ENCODE data around the gene INSRR. TPM values are rescaled to one million over a fixed set of nuclear protein-coding genes. Genes with fewer than 3 reads are reported as not detected.

The INSRR gene
- polyA plus RNA-seq, 2 of the 4 experiments (the other 2 are of a cell fraction): not detected

DNA sequence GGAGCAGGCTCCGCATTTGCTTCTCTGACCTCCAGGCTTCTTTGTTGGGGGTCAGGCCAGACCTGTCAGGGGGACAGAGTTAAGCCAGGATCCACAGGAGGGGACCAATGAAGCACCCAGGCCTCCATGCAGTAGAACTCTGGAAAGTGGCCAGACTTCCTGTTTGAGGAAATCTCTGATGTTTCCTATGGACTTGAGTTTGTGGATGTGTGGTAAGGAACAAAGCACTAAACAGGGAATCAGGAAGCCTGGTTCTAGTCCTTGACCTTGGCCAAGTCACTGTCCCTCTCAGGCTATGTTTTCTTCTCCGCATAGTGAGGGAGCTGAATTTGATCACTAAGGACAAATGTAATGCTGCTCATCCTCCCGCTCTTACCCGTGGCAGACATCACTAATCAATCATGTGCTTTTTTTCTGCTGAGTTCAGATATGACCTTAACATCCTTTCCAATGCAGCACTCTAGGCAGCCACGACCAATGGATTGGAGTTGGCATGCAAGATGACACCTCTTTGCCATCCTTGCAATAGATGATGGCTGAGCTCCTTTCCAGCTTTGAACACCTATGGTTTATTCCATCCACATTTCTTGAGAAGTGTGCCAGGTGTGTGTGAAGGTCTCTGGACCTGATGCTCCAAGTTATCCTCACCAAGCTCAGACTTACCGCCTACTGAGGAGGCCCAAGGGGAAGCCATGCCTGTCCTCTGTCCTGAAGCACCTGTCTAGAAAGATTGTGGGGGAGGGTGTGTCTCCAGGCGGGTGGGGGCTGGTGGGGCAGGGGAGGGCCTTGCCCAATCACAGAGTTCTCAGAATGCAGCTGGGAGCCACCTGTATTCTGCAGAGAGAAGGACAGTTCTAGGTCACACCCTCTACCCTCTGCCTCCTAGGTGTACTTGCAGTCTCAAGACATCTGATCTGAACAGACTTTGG lies 52.1 kb downstream of the INSRR start (continued):
- TF ChIP-seq RFX5 (IDR thresholded peaks at IDR 0.05): no peak
- no peak for TF ChIP-seq RAD21 (conservative IDR thresholded peaks at IDR 0.05 in 1 of 2, IDR thresholded peaks at IDR 0.05 in 1 of 2)
- no peak for TF ChIP-seq EP300 (IDR thresholded peaks at IDR 0.05)
- TF ChIP-seq CHD4 (IDR thresholded peaks at IDR 0.05; ENCODE audit: borderline replicate concordance): no peak

- 89% methylated on average over 3 of the region's 3 CpGs for WGBS (ENCODE audit: missing lambda C conversion rate)
- Histone ChIP-seq H3K4me2 (no peak overlapping the region), H3K9me3 (no peaks in the 10 kb centered on the region), H3K4me3 (no peak overlapping the region), H3K27ac (no peak overlapping the region), H3K4me1 (no peaks in the 10 kb centered on the region)
- DNase-seq (ENCODE audit: low read depth in 1 of 2, low spot score in 1 of 2) (no peak), ATAC-seq (no peak), FAIRE-seq (no peak)
- CTCF ChIA-PET: interaction anchor here (0.6 to 27.2 kb wide), 8 partner anchors 8 to 114 kb away, joined by 3 to 480 read pairs (median 9); partner anchors contain the start of genes INSRR and NTRK1
- TF ChIP-seq KDM5A (IDR thresholded peaks at IDR 0.05) (no peak), MYC (IDR thresholded peaks at IDR 0.05; ENCODE audit: borderline replicate concordance, low read length) (no peak), CBX2 (IDR thresholded peaks at IDR 0.05; ENCODE audit: borderline replicate concordance, low read depth) (no peak), RNF2 (IDR thresholded peaks at IDR 0.05; ENCODE audit: borderline replicate concordance, low read depth) (no peak), NPAS2 (CRISPR knock-in tag; IDR thresholded peaks at IDR 0.05; ENCODE audit: borderline replicate concordance) (no peak), RFX5 (IDR thresholded peaks at IDR 0.05) (no peak), POLR2A (IDR thresholded peaks at IDR 0.05; ENCODE audit: low read length) (no peak), REST (IDR thresholded peaks at IDR 0.05) (no peak), RCOR1 (IDR thresholded peaks at IDR 0.05; ENCODE audit: low read depth, low read length) (no peak), EP300 (IDR thresholded peaks at IDR 0.05) (no peak), EHF (CRISPR knock-in tag; IDR thresholded peaks at IDR 0.05) (no peak), HOXA7 (CRISPR knock-in tag; IDR thresholded peaks at IDR 0.05) (no peak), CHD2 (IDR thresholded peaks at IDR 0.05; ENCODE audit: low read length, partially characterized antibody) (no peak)
- TF ChIP-seq, protein P1, sequence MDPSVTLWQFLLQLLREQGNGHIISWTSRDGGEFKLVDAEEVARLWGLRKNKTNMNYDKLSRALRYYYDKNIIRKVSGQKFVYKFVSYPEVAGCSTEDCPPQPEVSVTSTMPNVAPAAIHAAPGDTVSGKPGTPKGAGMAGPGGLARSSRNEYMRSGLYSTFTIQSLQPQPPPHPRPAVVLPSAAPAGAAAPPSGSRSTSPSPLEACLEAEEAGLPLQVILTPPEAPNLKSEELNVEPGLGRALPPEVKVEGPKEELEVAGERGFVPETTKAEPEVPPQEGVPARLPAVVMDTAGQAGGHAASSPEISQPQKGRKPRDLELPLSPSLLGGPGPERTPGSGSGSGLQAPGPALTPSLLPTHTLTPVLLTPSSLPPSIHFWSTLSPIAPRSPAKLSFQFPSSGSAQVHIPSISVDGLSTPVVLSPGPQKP (IDR thresholded peaks at IDR 0.05; ENCODE audit: low read depth, low read length): no peak
- TF ChIP-seq, protein P2, sequence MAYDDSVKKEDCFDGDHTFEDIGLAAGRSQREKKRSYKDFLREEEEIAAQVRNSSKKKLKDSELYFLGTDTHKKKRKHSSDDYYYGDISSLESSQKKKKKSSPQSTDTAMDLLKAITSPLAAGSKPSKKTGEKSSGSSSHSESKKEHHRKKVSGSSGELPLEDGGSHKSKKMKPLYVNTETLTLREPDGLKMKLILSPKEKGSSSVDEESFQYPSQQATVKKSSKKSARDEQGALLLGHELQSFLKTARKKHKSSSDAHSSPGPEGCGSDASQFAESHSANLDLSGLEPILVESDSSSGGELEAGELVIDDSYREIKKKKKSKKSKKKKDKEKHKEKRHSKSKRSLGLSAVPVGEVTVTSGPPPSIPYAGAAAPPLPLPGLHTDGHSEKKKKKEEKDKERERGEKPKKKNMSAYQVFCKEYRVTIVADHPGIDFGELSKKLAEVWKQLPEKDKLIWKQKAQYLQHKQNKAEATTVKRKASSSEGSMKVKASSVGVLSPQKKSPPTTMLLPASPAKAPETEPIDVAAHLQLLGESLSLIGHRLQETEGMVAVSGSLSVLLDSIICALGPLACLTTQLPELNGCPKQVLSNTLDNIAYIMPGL (CRISPR knock-in tag; IDR thresholded peaks at IDR 0.05; ENCODE audit: borderline replicate concordance): no peak
- TF ChIP-seq, protein P3, sequence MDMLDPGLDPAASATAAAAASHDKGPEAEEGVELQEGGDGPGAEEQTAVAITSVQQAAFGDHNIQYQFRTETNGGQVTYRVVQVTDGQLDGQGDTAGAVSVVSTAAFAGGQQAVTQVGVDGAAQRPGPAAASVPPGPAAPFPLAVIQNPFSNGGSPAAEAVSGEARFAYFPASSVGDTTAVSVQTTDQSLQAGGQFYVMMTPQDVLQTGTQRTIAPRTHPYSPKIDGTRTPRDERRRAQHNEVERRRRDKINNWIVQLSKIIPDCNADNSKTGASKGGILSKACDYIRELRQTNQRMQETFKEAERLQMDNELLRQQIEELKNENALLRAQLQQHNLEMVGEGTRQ (IDR thresholded peaks at IDR 0.05): no peak
- TF ChIP-seq, protein P4, sequence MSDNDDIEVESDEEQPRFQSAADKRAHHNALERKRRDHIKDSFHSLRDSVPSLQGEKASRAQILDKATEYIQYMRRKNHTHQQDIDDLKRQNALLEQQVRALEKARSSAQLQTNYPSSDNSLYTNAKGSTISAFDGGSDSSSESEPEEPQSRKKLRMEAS (IDR thresholded peaks at IDR 0.05): no peak
- TF ChIP-seq, protein P5, sequence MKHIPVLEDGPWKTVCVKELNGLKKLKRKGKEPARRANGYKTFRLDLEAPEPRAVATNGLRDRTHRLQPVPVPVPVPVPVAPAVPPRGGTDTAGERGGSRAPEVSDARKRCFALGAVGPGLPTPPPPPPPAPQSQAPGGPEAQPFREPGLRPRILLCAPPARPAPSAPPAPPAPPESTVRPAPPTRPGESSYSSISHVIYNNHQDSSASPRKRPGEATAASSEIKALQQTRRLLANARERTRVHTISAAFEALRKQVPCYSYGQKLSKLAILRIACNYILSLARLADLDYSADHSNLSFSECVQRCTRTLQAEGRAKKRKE (CRISPR knock-in tag; IDR thresholded peaks at IDR 0.05; ENCODE audit: low read depth): no peak
- POLR2A ChIA-PET: interaction anchor here (0.6 kb wide), 1 partner anchor 39 kb away, joined by 3 read pairs; the partner anchor contains the start of gene PRCC
These were observed 53.0 kb downstream of the INSRR start for GRCh38 chr1:156805766-156806511.

All from A549 (cell line).